MM.1S (cell line): Measurements from ENCODE around the gene TBC1D21.

Source experiments
- EZH2 ChIP-seq: fragments of 300-600 bp; sonication (generic); optimal IDR thresholded peaks from 2 replicates; pipeline ENCODE3; 2017; ENCODE audit warnings: low read depth, mild to moderate bottlenecking, antibody characterized with exemption, low read length, mixed read lengths
- EZH2phosphoT487 ChIP-seq: fragments of 300-600 bp; sonication (generic); IDR thresholded peaks from 2 replicates; pipeline ENCODE4 v1.6.1; 2018; ENCODE audit warnings: antibody characterized with exemption, low read length
- TF ChIP-seq, protein P1 (sequence below): fragments of 300-600 bp; sonication (generic); IDR thresholded peaks from 2 replicates; pipeline ENCODE4 v1.5.1; 2016; ENCODE audit warnings: antibody characterized with exemption, low read length, mixed read lengths

DNA sequence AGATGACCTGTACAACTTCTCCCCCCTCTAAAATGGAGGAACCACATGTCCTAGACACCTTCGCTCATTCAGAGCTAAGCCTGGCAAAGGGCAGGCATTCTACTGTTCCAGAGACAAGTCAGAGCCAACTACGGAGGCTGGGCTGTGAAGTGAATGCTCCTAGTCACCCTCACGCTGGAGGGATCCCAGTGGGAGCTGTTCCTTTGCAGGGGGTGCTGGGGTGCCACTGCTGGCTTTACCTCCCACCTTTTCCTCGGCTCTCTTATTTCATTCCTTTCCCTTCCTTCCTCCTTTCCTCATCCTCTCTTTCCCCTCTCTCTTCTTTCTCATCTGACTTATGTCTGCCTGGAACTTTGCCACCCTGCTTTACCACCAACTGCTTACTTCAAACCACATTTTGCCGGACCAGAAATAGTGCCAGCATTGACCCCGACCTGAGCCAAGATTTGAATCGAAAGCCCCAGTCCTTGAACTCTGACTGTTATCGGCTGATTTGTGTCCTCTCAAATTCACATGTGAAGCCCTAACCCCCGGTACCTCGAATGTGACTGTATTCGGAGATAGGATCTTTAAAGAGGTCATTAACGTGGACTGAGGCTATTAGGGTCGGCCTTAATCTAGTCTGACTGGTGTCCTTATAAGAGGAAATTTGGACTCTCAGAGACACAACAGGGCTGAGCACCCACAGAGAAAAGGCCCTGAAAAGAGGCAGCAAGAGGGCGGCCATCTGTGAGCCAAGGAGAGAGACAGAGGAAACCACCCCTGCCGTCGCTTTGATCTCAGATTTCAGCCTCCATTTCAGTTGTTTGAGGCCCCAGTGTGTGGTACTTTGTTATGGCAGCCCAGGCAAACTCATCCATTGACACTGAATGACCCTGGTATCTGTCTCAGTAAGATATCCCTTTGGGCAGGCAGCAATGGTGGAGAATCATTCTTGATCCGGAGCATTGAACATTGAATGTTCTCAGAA, 31.3 kb upstream of the TBC1D21 start:
- TF ChIP-seq, protein P1, sequence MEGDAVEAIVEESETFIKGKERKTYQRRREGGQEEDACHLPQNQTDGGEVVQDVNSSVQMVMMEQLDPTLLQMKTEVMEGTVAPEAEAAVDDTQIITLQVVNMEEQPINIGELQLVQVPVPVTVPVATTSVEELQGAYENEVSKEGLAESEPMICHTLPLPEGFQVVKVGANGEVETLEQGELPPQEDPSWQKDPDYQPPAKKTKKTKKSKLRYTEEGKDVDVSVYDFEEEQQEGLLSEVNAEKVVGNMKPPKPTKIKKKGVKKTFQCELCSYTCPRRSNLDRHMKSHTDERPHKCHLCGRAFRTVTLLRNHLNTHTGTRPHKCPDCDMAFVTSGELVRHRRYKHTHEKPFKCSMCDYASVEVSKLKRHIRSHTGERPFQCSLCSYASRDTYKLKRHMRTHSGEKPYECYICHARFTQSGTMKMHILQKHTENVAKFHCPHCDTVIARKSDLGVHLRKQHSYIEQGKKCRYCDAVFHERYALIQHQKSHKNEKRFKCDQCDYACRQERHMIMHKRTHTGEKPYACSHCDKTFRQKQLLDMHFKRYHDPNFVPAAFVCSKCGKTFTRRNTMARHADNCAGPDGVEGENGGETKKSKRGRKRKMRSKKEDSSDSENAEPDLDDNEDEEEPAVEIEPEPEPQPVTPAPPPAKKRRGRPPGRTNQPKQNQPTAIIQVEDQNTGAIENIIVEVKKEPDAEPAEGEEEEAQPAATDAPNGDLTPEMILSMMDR = no peak
- TF ChIP-seq EZH2 (no peak), EZH2phosphoT487 (no peak)
